ENCODE data around the gene GDA.

The GDA gene

GRCh38 chr9:72299017-72299603, 149.9 kb downstream of the GDA start:
- in situ Hi-C loops (cut with HindIII; ENCODE audit: low sequenced_read_pairs): no loop called here
- DNase-seq (ENCODE audit: low read depth): no peak
- H3K4me3 ChIP-seq (ENCODE audit: low read depth, low read length): no peak overlapping the region
- no peak for TF ChIP-seq CTCF (IDR thresholded peaks at IDR 0.05; ENCODE audit: low read depth, low read length, missing control alignments)

GRCh38 chr9:72300873-72301272, 151.6 kb downstream of the GDA start:
- H3K4me3 ChIP-seq (ENCODE audit: low read depth, low read length): no peak overlapping the region
- DNase-seq (ENCODE audit: low read depth): no peak
- in situ Hi-C loops (cut with HindIII; ENCODE audit: low sequenced_read_pairs): no loop called here
- no peak for TF ChIP-seq CTCF (IDR thresholded peaks at IDR 0.05; ENCODE audit: low read depth, low read length, missing control alignments)

All from astrocyte of the cerebellum (primary cell).